ENCODE data around the gene SLC16A10.
"Not testable (repeated sequence)": the region's sequence is repeated elsewhere in the genome, so short reads cannot be mapped to it uniquely, and the experiment has no call there.

SLC16A10 gene

GRCh38 chr6:111221804-111222203, 134.5 kb downstream of the SLC16A10 start:
- DNase-seq: no peak

GRCh38 chr6:111222341-111222740, 135.0 kb downstream of the SLC16A10 start:
- no peak for DNase-seq

DNA sequence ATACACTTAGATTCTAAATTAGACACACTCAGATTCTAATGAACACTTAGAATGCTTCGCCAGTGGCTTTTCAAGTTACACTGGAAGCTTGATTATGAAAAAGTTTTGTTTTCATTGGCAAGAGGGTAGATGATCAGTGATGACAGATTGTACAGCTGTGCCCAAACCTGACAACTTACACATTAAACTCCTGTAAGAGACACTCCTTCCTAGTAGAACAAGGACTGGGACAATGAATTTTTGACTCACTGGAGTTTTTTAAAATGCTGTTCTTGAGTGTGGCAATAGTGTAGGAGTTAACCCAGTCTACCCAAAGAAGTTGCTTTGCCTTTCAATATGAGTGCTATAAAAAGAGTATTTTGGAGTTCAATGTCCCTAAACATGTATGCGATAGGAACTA, 140.8 kb downstream of the SLC16A10 start:
- DNase-seq: no peak

DNA sequence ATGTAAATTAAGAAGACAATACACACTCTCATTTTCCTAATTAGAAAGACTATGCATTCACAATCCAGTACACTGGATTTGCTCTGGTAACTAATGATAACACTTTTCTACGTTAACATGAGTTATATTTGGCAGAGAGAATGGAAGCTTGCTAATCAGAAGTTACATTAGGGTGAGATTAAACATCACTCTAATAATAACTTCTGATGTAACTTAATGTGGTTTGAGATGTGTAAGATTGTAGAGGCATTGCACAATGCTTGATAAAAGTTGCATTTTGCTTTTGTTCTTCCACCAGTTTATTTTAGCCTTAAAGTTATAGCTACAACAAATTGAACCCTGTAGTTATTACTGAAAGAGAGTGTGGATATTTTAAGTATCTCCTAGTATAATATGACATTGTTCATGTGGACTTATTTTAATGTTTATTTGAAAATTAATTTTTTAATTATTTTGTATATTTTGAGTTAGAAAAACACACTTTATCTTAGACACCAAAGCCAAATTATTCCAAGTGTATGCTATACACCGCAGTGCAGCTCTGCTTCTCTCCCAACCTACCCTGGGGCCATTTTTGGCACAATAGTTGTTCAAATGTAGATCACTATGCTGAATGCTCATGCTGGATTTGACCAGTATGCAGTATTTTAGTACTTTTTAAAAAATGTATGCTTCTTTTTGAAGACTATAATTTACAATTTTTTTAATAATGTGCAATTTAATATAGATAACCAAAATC, 143.2 kb downstream of the SLC16A10 start:
- DNase-seq: no peak

- DNase-seq: no peak
These were observed 143.8 kb downstream of the SLC16A10 start for GRCh38 chr6:111231090-111231459.

DNA sequence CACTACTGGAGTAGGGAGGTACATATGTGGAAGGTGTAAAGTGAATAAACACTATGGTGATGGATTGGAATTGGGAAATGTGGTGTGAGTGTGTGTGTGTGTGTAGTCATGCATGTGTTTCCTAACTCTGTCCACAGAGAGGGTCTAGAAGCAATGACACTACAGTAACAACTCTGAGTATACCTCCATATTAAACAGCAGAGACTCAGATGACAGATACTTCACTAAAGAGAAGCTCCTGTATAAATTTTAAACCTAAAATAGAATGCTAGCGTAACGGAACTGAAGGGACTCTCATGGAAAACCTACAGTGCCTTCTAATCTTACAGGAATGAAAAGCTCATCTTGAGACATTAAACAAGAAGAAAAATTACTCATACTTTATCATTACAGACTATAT, 150.5 kb downstream of the SLC16A10 start:
- DNase-seq: no peak

DNA sequence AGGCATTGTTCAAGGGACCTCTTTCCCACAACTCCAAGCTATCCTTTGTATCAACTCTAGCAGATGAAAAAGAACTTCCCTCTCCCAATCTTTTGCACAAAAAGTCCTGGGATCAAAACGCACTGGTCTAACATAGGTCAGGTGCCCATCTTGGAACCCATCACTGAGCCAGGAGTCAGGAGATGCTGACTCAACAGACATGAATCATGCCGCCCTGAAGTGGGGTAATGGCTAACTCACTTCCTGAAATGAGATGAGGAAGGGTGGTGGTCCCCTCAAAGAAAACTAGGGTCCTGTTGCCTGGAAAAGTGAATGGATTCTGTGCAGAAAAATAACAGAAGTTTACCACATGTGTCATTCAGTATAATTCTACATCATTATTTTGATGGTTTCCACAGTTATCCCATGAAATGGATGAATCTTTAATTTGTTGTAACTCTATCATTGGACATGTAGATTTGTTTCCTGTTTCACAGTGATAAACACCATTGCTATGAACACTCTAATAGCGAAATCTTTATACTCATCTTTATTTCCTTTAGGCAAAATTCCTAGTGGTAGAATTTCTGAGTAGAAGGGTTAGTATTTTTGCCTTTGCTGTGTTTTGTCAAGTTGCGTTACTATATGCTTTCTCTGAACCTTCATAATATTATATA, 151.3 kb downstream of the SLC16A10 start:
- DNase-seq: no peak

DNA sequence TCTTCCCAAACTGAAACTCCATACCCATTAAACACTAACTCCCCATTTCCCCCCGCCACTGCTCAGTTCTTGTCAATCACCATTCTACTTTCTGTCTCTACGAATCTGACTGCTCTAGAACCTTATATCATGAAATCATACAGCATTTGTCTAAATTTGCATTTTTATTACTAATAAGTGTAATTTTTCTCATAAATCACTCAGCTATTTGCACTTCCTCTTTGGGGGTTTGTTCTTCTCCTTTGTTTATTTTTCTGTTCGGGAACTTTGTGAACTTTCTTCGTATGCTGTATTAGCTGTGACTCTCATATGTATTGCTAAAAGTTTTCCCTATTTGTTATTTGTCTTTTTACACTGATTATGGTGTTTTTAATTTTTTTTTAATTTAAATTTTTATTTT, 152.2 kb downstream of the SLC16A10 start:
- no peak for DNase-seq

DNA sequence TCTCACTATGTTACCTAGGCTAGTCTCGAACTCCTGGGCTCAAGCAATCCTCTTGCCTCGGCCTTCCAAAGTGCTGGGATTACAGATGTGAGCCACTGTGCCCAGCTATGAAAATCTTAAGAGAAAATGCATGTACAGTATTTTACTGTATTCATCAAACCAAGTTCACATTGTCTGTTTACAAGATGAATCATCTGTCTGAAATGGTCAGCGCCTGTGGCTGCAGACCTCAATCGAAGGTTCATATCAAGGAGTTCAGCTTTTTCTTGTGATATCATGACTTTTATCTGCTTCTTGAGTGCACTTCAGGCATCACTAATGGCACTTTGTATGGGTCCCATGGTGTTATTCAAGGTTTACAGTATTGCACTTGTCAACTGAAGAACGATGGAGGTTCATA, 155.1 kb downstream of the SLC16A10 start:
- DNase-seq: no peak

- DNase-seq: no peak
These were observed 155.8 kb downstream of the SLC16A10 start for GRCh38 chr6:111243095-111243494.

DNA sequence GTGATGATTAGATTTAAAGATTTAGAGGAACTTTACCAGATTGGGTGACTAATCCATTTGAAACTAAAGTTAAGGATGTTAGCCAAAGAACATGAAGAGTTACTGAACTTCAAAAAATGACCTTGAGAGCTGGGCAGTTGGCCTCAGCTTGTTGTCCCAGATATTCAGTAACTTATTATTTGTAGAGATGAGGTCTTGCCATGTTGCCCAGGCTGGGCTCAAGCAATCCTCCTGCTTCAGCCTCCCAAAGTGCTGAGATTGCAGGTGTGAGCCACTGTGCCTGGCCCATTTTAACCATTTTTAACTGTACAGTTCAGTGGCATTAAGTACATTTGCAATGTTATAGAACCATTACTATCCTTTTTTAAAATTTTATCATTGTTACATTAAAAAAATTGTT, 161.5 kb downstream of the SLC16A10 start:
- DNase-seq: no peak

DNA sequence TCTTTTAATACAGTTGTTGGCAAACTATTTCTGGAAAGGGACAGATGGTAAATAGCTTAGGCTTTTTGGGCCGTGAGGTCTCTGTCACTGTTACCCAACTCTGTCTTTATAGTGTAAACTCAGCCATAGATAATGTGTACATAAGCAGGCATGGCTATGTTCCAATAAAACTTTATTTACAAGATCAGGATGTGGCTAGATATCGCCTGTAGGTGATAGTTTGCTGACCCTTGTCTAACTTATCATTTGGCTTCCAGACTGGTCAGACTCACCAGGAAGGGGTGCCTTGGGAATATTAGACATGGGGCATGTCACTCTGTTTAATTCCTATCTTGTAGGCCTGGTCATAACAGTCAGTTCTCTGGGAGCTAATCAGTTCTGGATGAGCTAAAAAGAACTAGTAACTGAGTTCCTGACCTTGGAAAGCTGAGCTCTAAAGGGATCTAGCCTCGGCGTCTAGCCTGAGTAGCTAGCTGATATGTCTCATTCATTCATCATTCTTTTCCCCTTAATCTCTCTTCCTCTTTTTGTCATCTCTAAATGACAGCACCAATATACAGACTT, 163.6 kb downstream of the SLC16A10 start:
- DNase-seq: no peak

DNA sequence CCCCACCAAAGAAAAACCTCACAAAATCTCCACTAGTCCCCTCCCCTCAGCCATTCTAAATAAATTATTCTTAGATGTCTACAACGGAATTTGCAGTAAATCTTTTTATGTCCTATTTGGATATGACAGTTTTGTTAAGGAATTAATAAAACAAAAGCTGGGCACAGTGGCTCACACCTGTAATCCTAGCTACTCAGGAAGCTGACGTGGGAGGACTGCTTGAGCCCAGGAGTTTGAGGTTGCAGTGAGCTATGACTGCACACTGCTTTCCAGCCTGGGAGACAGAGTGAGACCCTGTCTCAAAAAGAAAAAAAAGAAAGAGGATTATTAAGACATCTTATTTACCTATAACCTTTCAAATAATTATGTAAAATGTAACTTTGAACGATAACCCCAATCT, 165.4 kb downstream of the SLC16A10 start:
- no peak for DNase-seq

DNA sequence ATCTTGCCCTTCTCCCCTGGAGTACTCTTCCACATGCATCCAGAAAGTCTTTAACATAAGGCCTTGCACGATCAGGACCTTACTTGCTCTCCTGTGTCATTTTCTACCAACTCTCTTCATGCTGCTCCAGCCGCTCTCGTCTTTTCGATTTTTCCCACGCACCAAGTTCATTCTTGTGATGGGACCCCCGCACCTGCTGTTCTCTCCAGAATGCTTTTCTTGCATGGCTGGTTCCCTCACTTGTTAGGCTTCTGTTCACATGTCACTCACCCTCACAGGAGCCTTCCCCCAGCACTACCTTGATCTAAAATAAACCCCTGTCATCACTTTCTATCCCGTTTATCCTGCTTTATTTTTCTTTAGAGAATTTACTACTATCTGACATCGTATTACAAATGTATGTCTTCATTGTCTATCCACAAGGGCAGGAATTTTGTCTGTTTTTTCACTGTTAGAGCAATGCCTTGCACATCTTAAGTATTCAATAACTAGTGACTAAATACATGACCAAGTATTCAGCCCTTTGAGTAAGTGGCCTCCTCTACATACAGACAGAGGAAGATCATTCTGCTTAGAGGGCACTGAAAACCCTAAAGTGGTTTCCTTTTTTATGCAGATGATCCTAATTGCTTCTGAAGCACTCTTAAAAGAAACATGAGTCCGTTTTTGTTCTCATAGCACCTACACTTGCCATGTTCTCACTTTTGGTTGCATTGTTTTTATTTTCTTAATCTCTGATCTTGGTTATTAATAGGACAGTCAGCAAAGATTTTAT, 166.9 kb downstream of the SLC16A10 start:
- no peak for DNase-seq

DNA sequence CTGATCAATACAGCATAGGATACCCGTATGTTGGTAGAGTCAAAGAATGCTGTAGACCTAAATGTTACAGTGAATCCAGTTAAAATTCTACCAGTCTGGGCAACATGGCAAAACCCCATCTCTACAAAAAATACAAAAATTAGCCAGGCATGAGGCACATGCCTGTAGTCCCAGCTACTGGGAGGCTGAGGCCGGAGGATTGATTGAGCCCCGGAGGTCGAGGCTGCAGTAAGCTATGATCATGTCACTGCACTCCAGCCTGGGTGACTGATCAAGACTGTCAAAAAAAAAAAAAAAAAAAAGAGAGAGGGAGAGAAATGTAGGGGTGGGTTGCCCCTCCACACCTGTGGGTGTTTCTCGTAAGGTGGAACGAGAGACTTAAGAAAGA, 167.5 kb downstream of the SLC16A10 start:
- DNase-seq: no peak

DNA sequence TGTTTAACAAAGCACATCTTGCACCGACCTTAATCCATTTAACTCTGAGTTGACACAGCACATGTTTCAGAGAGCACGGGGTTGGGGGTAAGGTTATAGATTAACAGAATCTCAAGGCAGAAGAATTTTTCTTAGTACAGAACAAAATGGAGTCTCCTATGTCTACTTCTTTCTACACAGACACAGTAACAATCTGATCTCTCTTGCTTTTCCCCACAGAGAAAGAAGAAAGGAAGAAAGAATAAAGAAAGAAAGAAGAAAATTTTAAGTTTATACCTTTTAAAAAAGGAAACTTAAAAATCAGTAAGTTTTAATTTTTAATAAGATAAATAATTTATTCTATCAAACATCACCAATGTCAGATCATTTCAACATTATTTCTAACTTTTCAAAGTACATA, 168.5 kb downstream of the SLC16A10 start:
- DNase-seq: not testable (repeated sequence)

GRCh38 chr6:111256646-111257045, 169.3 kb downstream of the SLC16A10 start:
- no peak for DNase-seq

DNA sequence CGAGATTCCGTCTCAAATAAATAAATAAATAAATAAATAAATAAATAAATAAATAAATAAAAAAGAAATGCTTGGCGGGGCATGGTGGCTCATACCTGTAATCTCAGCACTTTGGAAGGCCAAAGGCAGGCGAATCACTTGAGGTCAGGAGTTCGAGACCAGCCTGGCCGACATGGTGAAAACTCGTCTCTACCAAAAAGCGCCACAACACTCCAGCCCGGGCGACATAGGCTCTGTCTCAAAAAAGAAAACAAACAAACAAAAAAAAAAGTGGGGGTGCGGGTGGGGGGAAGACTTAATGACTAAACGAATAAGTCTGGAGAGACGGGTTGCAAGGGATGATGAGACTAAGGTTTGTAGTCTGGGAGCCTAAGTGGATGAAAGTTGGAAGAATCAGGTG, 170.7 kb downstream of the SLC16A10 start:
- no peak for DNase-seq

GRCh38 chr6:111258615-111259088, 171.3 kb downstream of the SLC16A10 start:
- DNase-seq: no peak

GRCh38 chr6:111259089-111259831, 172.0 kb downstream of the SLC16A10 start:
- DNase-seq: peak; percentile 99

DNA sequence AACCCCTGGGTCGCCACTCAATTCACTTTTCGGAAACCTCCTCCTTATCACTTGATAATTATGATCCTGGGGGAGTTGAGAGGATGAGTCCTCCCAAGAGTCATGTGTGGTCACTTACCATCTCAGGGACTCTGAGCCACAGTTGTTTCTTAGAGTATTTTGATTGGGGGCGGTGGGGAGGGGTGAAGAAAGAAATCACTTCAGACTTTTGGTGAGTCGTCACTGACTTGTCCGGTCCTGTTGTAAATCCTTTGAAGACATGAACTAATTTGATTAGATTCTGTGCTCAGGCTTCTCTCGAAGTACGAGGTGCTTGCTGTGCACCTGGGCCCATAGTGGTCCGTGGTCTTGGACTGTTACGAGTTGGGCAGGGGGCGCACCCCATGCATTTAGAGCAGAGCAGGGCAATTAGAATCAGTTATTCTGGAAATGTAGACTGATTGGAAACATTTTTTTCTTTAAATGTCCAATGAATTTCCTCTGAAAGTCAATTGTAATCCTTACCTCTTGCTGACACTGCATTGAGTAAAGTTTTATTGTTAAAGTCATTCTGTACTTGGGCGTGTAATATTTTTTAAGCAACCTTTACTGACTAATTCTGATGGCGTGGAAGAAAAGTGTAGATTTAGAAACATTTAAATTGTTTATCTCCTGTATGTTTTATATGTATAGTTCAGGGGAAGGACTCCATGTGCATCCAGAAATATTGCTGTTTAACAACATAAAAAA, 173.4 kb downstream of the SLC16A10 start:
- no peak for DNase-seq

GRCh38 chr6:111263837-111264236, 176.5 kb downstream of the SLC16A10 start:
- DNase-seq: no peak
